GM12878 (cell line): ENCODE results near the gene GNG13. TPM values are rescaled to one million over a fixed set of nuclear protein-coding genes. Genes with fewer than 3 reads are reported as not detected.

Source experiments
- ATAC-seq: fragments of 200-7000 bp; cut with Tn5 transposase; 3 replicates; pipeline ENCODE4 v1.9.1; 2020; ENCODE audit warnings: mild to moderate bottlenecking, moderate library complexity
- BruUV-seq: library from RNA; stranded (reverse); fragments of 400-500 nt; replicated peaks from 2 replicates; lab custom pipeline; 2021; lab: Mats Ljungman, UMichigan
- CTCF ChIA-PET: fragments of 300-600 bp; sonication (Branson Sonifier 250); formaldehyde crosslinking; extraction: SDS; loops from one replicate; lab custom pipeline; 2021; ENCODE audit warnings: inconsistent platforms; lab: Yijun Ruan, JAX
- POLR2A ChIA-PET: fragments of 350-600 bp; formaldehyde crosslinking; extraction: SDS; loops from one replicate; lab custom pipeline; 2021; ENCODE audit warnings: inconsistent platforms; lab: Charles Lee
- RAD21 ChIA-PET: fragments of 300-600 bp; sonication (Branson Sonifier 250); formaldehyde crosslinking; loops from one replicate; lab custom pipeline; 2023; ENCODE audit warnings: antibody characterized with exemption; ENCODE audit not compliant: unreplicated experiment; lab: Charles Lee
- SMC1A ChIA-PET: fragments of 300-600 bp; sonication (Branson Sonifier 250); formaldehyde crosslinking; loops from one replicate; lab custom pipeline; 2023; ENCODE audit not compliant: unreplicated experiment, uncharacterized antibody; lab: Charles Lee
- DNase-seq: peaks from one replicate; pipeline ENCODE4 v3.0.0-alpha.2; 2011; ENCODE audit warnings: low read depth, low spot score
- FAIRE-seq: peaks from 3 replicates; lab custom pipeline; 2011; peaks lifted over from hg19 to GRCh38; lab: Jason Lieb, UNC
- H2AFZ ChIP-seq: 2 replicates; pipeline ENCODE4 v1.6.0; 2011; ENCODE audit warnings: low read depth, low read length, control low read depth; ENCODE audit not compliant: control insufficient read depth
- H3K27ac ChIP-seq: 2 replicates; pipeline ENCODE4 v1.5.1; 2011; ENCODE audit warnings: control low read depth; ENCODE audit not compliant: control insufficient read depth, insufficient read depth
- H3K27me3 ChIP-seq, 2 experiments: replicated peaks in 1 of 2; 2 replicates each; pipeline versions ENCODE4 v1.6.0 to v1.6.1; 2011; ENCODE audit warnings: low read length in 1 of 2; ENCODE audit not compliant: control insufficient read depth in 2 of 2, insufficient read depth in 2 of 2
- H3K36me3 ChIP-seq, 2 experiments: 2 replicates each; pipeline ENCODE4 v1.5.1; 2011; ENCODE audit warnings: low read length in 1 of 2; ENCODE audit not compliant: control insufficient read depth in 2 of 2, insufficient read depth in 2 of 2
- H3K4me1 ChIP-seq: 2 replicates; pipeline ENCODE4 v1.6.1; 2011; ENCODE audit warnings: mild to moderate bottlenecking, low read length, moderate library complexity, mixed read lengths; ENCODE audit not compliant: control insufficient read depth, insufficient read depth
- H3K4me2 ChIP-seq: 2 replicates; pipeline ENCODE4 v1.6.0; 2011; ENCODE audit warnings: control low read depth; ENCODE audit not compliant: control insufficient read depth, insufficient read depth
- H3K4me3 ChIP-seq: fragments of 200-600 bp; sonication (generic); 2 replicates; pipeline ENCODE4 v1.5.1; 2016
- H3K79me2 ChIP-seq: 2 replicates; pipeline ENCODE4 v1.6.0; 2011; ENCODE audit warnings: low read length; ENCODE audit not compliant: control insufficient read depth, insufficient read depth
- H3K9ac ChIP-seq: 2 replicates; pipeline ENCODE4 v1.8.0; 2011; ENCODE audit warnings: low read length, control low read depth, mixed read lengths; ENCODE audit not compliant: control insufficient read depth, insufficient read depth
- H3K9me3 ChIP-seq: replicated peaks from 3 replicates; pipeline ENCODE4 v1.5.1; 2011; ENCODE audit warnings: mild to moderate bottlenecking, low read length; ENCODE audit not compliant: control insufficient read depth, insufficient read depth
- H4K20me1 ChIP-seq: 2 replicates; pipeline ENCODE4 v1.6.0; 2011; ENCODE audit not compliant: control insufficient read depth, insufficient read depth
- BMI1 ChIP-seq: fragments of 450-650 bp; IDR thresholded peaks from 2 replicates; pipeline ENCODE4 v1.6.1; 2016; ENCODE audit warnings: mild to moderate bottlenecking, moderate library complexity, borderline replicate concordance
- EED ChIP-seq: sonication (generic); IDR thresholded peaks from 2 replicates; pipeline ENCODE4 v1.6.1; 2016; ENCODE audit warnings: antibody characterized with exemption, low read depth
- IRF4 ChIP-seq: IDR thresholded peaks from 2 replicates; pipeline ENCODE4 v1.6.1; 2011; ENCODE audit warnings: low read depth, low read length
- MTA2 ChIP-seq: fragments of 450-650 bp; IDR thresholded peaks from 2 replicates; pipeline ENCODE4 v1.6.1; 2016; ENCODE audit warnings: low read depth, mild to moderate bottlenecking, moderate library complexity
- NFYB ChIP-seq: IDR thresholded peaks from 2 replicates; pipeline ENCODE4 v1.6.1; 2011; ENCODE audit warnings: low read depth, mild to moderate bottlenecking, low read length, improper control_type of control experiment, moderate library complexity; ENCODE audit not compliant: insufficient read depth
- RFX5 ChIP-seq: IDR thresholded peaks from 2 replicates; pipeline ENCODE4 v1.6.1; 2011; ENCODE audit warnings: low read depth, low read length, improper control_type of control experiment
- SIN3A ChIP-seq: IDR thresholded peaks from 2 replicates; pipeline ENCODE4 v1.6.1; 2012; ENCODE audit warnings: low read depth, low read length, improper control_type of control experiment
- SMAD5 ChIP-seq: IDR thresholded peaks from 2 replicates; pipeline ENCODE4 v1.6.1; 2016; ENCODE audit warnings: antibody characterized with exemption, low read depth
- SREBF2 ChIP-seq: IDR thresholded peaks from 2 replicates; pipeline ENCODE4 v1.6.1; 2012; ENCODE audit warnings: mild to moderate bottlenecking, low read length
- STAT3 ChIP-seq: IDR thresholded peaks from 2 replicates; pipeline ENCODE4 v1.6.1; 2011; ENCODE audit warnings: low read depth, low read length, improper control_type of control experiment
- TCF3 ChIP-seq: IDR thresholded peaks from 2 replicates; pipeline ENCODE4 v1.6.1; 2012; ENCODE audit warnings: low read depth, mild to moderate bottlenecking, low read length, borderline replicate concordance; ENCODE audit not compliant: insufficient read depth
- WGBS: methylation state at CpG from one replicate; pipeline ENCODE4 v1.1.6; 2016; ENCODE audit warnings: low lambda C conversion rate; ENCODE audit not compliant: insufficient replicate concordance, insufficient coverage; ENCODE audit errors: missing lambda C conversion rate; 5-methylcytosine and 5-hydroxymethylcytosine counted together
- in situ Hi-C: fragments of 300-500 bp; cut with MboI; formaldehyde crosslinking; loops from 9 replicates; pipeline ENCODE4 v1.14.3; 2018; ENCODE audit warnings: mixed read lengths
- intact Hi-C: fragments of 100-400 bp; cut with micrococcal nuclease; formaldehyde crosslinking; loops from one replicate; pipeline ENCODE4 v1.14.2; 2022; ENCODE audit not compliant: unreplicated experiment
- polyA plus RNA-seq, 11 experiments: library from polyadenylated mRNA; depleted of rRNA in 4 of 11; unstranded in 6 of 11; stranded (reverse) in 5 of 11; fragments of >200 nt; fragmentation: Nextera tagmentation in 4 of 11; fragmentation: Illumina TruSeq in 1 of 11; extraction: Ambion mirVana in 4 of 11; extraction: Trizol in 1 of 11; gene quantifications; 1 replicate in 1 of 11; 2 replicates in 10 of 11; pipeline versions ENCODE4 v1.2.1 to v1.2.3, GENCODE V29; 2011 to 2016; ENCODE audit warnings: inconsistent platforms in 2 of 11, missing spikeins in 2 of 11, low read depth in 1 of 11
- total RNA-seq, 4 experiments: library from RNA; depleted of rRNA in 3 of 4; stranded (reverse); fragments of >200 nt in 3 of 4; fragmentation: Illumina TruSeq in 1 of 4; extraction: Trizol in 1 of 4; gene quantifications; 2 replicates each; pipeline versions ENCODE4 v1.2.1 to v1.2.3, GENCODE V29; 2013 to 2021
- TF ChIP-seq, protein P1 (sequence below): fragments of 450-650 bp; formaldehyde crosslinking; IDR thresholded peaks from 2 replicates; pipeline ENCODE4 v1.5.0; 2022; ENCODE audit warnings: mild to moderate bottlenecking, missing genetic modification characterization

Gene GNG13
- total and polyA plus RNA-seq, 10 of the 15 experiments (the other 5 are each of a cell fraction or from before 2014, with no cell fraction given), result not detected

DNA sequence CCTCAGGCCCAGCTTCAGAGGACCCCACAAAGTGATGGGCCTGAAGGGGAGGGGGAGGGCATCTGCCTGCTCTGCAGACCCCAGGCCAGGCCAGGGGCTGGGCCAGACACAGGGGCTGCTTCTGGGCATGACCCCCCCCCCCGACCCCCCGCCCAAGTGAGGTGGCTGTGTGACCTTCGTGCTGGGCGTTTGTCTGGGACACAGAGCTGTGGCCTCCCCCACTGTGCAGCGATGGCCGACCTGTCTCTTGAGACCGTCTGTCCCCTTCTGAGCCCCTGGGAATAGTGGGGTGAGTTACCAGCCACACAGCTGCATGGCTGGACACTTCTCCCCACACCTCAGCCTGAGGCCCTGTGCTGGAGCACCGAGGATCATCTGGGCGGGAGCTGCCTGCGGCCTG, 34.8 kb upstream of the GNG13 start:
- Histone ChIP-seq H3K9ac (no peak overlapping the region), H3K9me3 (peaks cover 2% of the 10 kb centered on the region; the same call in 1 of the 3 replicates), H3K36me3 (no peaks in the 10 kb centered on the region), H3K4me3 (no peak overlapping the region), H3K79me2 (no peaks in the 10 kb centered on the region), H3K27me3 (no peaks in the 10 kb centered on the region), H3K27ac (no peak overlapping the region), H3K4me1 (no peaks in the 10 kb centered on the region), H2AFZ (no peak overlapping the region), H3K4me2 (no peak overlapping the region), H4K20me1 (no peaks in the 10 kb centered on the region)
- ChIA-PET CTCF (no interaction called here), SMC1A (no interaction called here), RAD21 (no interaction called here), POLR2A (no interaction called here)
- TF ChIP-seq NFYB, result no peak
- no peak for TF ChIP-seq SIN3A
- TF ChIP-seq BMI1, result no peak
- TF ChIP-seq, protein P1, sequence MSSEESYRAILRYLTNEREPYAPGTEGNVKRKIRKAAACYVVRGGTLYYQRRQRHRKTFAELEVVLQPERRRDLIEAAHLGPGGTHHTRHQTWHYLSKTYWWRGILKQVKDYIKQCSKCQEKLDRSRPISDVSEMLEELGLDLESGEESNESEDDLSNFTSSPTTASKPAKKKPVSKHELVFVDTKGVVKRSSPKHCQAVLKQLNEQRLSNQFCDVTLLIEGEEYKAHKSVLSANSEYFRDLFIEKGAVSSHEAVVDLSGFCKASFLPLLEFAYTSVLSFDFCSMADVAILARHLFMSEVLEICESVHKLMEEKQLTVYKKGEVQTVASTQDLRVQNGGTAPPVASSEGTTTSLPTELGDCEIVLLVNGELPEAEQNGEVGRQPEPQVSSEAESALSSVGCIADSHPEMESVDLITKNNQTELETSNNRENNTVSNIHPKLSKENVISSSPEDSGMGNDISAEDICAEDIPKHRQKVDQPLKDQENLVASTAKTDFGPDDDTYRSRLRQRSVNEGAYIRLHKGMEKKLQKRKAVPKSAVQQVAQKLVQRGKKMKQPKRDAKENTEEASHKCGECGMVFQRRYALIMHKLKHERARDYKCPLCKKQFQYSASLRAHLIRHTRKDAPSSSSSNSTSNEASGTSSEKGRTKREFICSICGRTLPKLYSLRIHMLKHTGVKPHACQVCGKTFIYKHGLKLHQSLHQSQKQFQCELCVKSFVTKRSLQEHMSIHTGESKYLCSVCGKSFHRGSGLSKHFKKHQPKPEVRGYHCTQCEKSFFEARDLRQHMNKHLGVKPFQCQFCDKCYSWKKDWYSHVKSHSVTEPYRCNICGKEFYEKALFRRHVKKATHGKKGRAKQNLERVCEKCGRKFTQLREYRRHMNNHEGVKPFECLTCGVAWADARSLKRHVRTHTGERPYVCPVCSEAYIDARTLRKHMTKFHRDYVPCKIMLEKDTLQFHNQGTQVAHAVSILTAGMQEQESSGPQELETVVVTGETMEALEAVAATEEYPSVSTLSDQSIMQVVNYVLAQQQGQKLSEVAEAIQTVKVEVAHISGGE (CRISPR knock-in tag), result no peak
- no peak for TF ChIP-seq MTA2
- TF ChIP-seq STAT3, result no peak
- TF ChIP-seq TCF3, result no peak
- TF ChIP-seq SREBF2, result no peak
- TF ChIP-seq RFX5, result no peak
- no peak for TF ChIP-seq IRF4
- no peak for TF ChIP-seq EED
- TF ChIP-seq SMAD5, result no peak
- WGBS, result 70% methylated on average over 6 of the region's 10 CpGs
- no peak for FAIRE-seq
- intact Hi-C loops, result no loop called here
- in situ Hi-C loops, result no loop called here
- no peak for ATAC-seq
- no TSS peak for BruUV-seq
- DNase-seq, result no peak
